HG03095 (cell line): ENCODE results near the gene HMX1.

ENCODE experiments used
- ATAC-seq: cut with Tn5 transposase; IDR thresholded peaks from one replicate; pipeline ENCODE4 v1.9.1; 2021; ENCODE audit warnings: moderate library complexity; ENCODE audit not compliant: unreplicated experiment

HMX1 gene

GRCh38 chr4:8869002-8869897 is 2.4 kb downstream of the HMX1 start:
- no peak for ATAC-seq

- no peak for ATAC-seq
Measured at GRCh38 chr4:8868321-8869001, 3.2 kb downstream of the HMX1 start.

- ATAC-seq: no peak
Measured at GRCh38 chr4:8867624-8868320, 3.9 kb downstream of the HMX1 start.

GRCh38 chr4:8866828-8867623 is 4.6 kb downstream of the HMX1 start:
- ATAC-seq: no peak

GRCh38 chr4:8866421-8866820 is 5.2 kb downstream of the HMX1 start:
- ATAC-seq: no peak

GRCh38 chr4:8865681-8866310 is 5.8 kb downstream of the HMX1 start:
- ATAC-seq: no peak

- no peak for ATAC-seq
Measured at GRCh38 chr4:8864912-8865680, 6.5 kb downstream of the HMX1 start.

- ATAC-seq: no peak
Measured at GRCh38 chr4:8863686-8864682, 7.7 kb downstream of the HMX1 start.

GRCh38 chr4:8862800-8863685 is 8.6 kb downstream of the HMX1 start:
- no peak for ATAC-seq

GRCh38 chr4:8862334-8862733 is 9.3 kb downstream of the HMX1 start:
- ATAC-seq: no peak

- ATAC-seq: no peak
Measured at GRCh38 chr4:8861576-8862295, 9.9 kb downstream of the HMX1 start.

GRCh38 chr4:8860892-8861575 is 10.6 kb downstream of the HMX1 start:
- ATAC-seq: no peak

- no peak for ATAC-seq
Measured at GRCh38 chr4:8860096-8860891, 11.3 kb downstream of the HMX1 start.

GRCh38 chr4:8859550-8860095 is 12.0 kb downstream of the HMX1 start:
- no peak for ATAC-seq

- no peak for ATAC-seq
Measured at GRCh38 chr4:8858701-8859210, 12.9 kb downstream of the HMX1 start.
